WTC11 (cell line): ENCODE data around the gene NLGN1.

Source experiments
- ETV6 ChIP-seq: sonication (generic); formaldehyde crosslinking; IDR thresholded peaks from 2 replicates; pipeline ENCODE4 v1.8.1; 2022; ENCODE audit warnings: mild to moderate bottlenecking, missing genetic modification reagents
- IRF2 ChIP-seq: sonication (generic); formaldehyde crosslinking; IDR thresholded peaks from 2 replicates; pipeline ENCODE4 v1.8.0; 2022; ENCODE audit warnings: low read depth, missing genetic modification reagents, borderline replicate concordance
- NFYB ChIP-seq: sonication (generic); formaldehyde crosslinking; conservative IDR thresholded peaks from 2 replicates; pipeline ENCODE4 v1.8.0; 2022; ENCODE audit warnings: low read depth, missing genetic modification reagents
- ZNF532 ChIP-seq: fragments of 250-450 bp; sonication (Bioruptor Pico); IDR thresholded peaks from 2 replicates; pipeline ENCODE4 v1.9.0; 2021; ENCODE audit warnings: mild to moderate bottlenecking, borderline replicate concordance

- TF ChIP-seq ZNF532 (CRISPR knock-in tag) (no peak), NFYB (CRISPR knock-in tag) (no peak), ETV6 (CRISPR knock-in tag) (no peak), IRF2 (CRISPR knock-in tag) (no peak)
Measured at GRCh38 chr3:173870976-173871375, 473.4 kb downstream of the NLGN1 start.
